GM12878 (cell line): ENCODE measurements around the gene MGST3. TPM values are rescaled to one million over a fixed set of nuclear protein-coding genes. Genes with fewer than 3 reads are reported as not detected.

Experiments used
- ATAC-seq: fragments of 200-7000 bp; cut with Tn5 transposase; 3 replicates; pipeline ENCODE4 v1.9.1; 2020; ENCODE audit warnings: mild to moderate bottlenecking, moderate library complexity
- BruUV-seq: library from RNA; stranded (reverse); fragments of 400-500 nt; replicated peaks from 2 replicates; lab custom pipeline; 2021; lab: Mats Ljungman, UMichigan
- CTCF ChIA-PET: fragments of 300-600 bp; sonication (Branson Sonifier 250); formaldehyde crosslinking; extraction: SDS; loops from one replicate; lab custom pipeline; 2021; ENCODE audit warnings: inconsistent platforms; lab: Yijun Ruan, JAX
- POLR2A ChIA-PET: fragments of 350-600 bp; formaldehyde crosslinking; extraction: SDS; loops from one replicate; lab custom pipeline; 2021; ENCODE audit warnings: inconsistent platforms; lab: Charles Lee
- RAD21 ChIA-PET: fragments of 300-600 bp; sonication (Branson Sonifier 250); formaldehyde crosslinking; loops from one replicate; lab custom pipeline; 2023; ENCODE audit warnings: antibody characterized with exemption; ENCODE audit not compliant: unreplicated experiment; lab: Charles Lee
- SMC1A ChIA-PET: fragments of 300-600 bp; sonication (Branson Sonifier 250); formaldehyde crosslinking; loops from one replicate; lab custom pipeline; 2023; ENCODE audit not compliant: unreplicated experiment, uncharacterized antibody; lab: Charles Lee
- DNase-seq: peaks from one replicate; pipeline ENCODE4 v3.0.0-alpha.2; 2011; ENCODE audit warnings: low read depth, low spot score
- FAIRE-seq: peaks from 3 replicates; lab custom pipeline; 2011; peaks lifted over from hg19 to GRCh38; lab: Jason Lieb, UNC
- H2AFZ ChIP-seq: 2 replicates; pipeline ENCODE4 v1.6.0; 2011; ENCODE audit warnings: low read depth, low read length, control low read depth; ENCODE audit not compliant: control insufficient read depth
- H3K27ac ChIP-seq: 2 replicates; pipeline ENCODE4 v1.5.1; 2011; ENCODE audit warnings: control low read depth; ENCODE audit not compliant: control insufficient read depth, insufficient read depth
- H3K27me3 ChIP-seq, 2 experiments: replicated peaks in 1 of 2; 2 replicates each; pipeline versions ENCODE4 v1.6.0 to v1.6.1; 2011; ENCODE audit warnings: low read length in 1 of 2; ENCODE audit not compliant: control insufficient read depth in 2 of 2, insufficient read depth in 2 of 2
- H3K36me3 ChIP-seq, 2 experiments: 2 replicates each; pipeline ENCODE4 v1.5.1; 2011; ENCODE audit warnings: low read length in 1 of 2; ENCODE audit not compliant: control insufficient read depth in 2 of 2, insufficient read depth in 2 of 2
- H3K4me1 ChIP-seq: 2 replicates; pipeline ENCODE4 v1.6.1; 2011; ENCODE audit warnings: mild to moderate bottlenecking, low read length, moderate library complexity, mixed read lengths; ENCODE audit not compliant: control insufficient read depth, insufficient read depth
- H3K4me2 ChIP-seq: 2 replicates; pipeline ENCODE4 v1.6.0; 2011; ENCODE audit warnings: control low read depth; ENCODE audit not compliant: control insufficient read depth, insufficient read depth
- H3K4me3 ChIP-seq: fragments of 200-600 bp; sonication (generic); 2 replicates; pipeline ENCODE4 v1.5.1; 2016
- H3K79me2 ChIP-seq: 2 replicates; pipeline ENCODE4 v1.6.0; 2011; ENCODE audit warnings: low read length; ENCODE audit not compliant: control insufficient read depth, insufficient read depth
- H3K9ac ChIP-seq: 2 replicates; pipeline ENCODE4 v1.8.0; 2011; ENCODE audit warnings: low read length, control low read depth, mixed read lengths; ENCODE audit not compliant: control insufficient read depth, insufficient read depth
- H3K9me3 ChIP-seq: replicated peaks from 3 replicates; pipeline ENCODE4 v1.5.1; 2011; ENCODE audit warnings: mild to moderate bottlenecking, low read length; ENCODE audit not compliant: control insufficient read depth, insufficient read depth
- H4K20me1 ChIP-seq: 2 replicates; pipeline ENCODE4 v1.6.0; 2011; ENCODE audit not compliant: control insufficient read depth, insufficient read depth
- ELK1 ChIP-seq: IDR thresholded peaks from 2 replicates; pipeline ENCODE4 v1.6.1; 2012; ENCODE audit warnings: low read depth, low read length, improper control_type of control experiment
- ETV6 ChIP-seq, 2 experiments: fragments of 450-650 bp in 1 of 2; IDR thresholded peaks in 1 of 2; conservative IDR thresholded peaks in 1 of 2; 2 replicates each; pipeline ENCODE4 v1.6.1; 2014; ENCODE audit warnings: antibody characterized with exemption in 1 of 2, borderline replicate concordance in 1 of 2, low read depth in 1 of 2, mild to moderate bottlenecking in 1 of 2, moderate library complexity in 1 of 2
- IKZF2 ChIP-seq, 2 experiments: fragments of 450-650 bp; IDR thresholded peaks; 2 replicates each; pipeline ENCODE4 v1.6.1; 2017; ENCODE audit warnings: mild to moderate bottlenecking in 2 of 2, moderate library complexity in 2 of 2
- MLLT1 ChIP-seq: fragments of 450-650 bp; IDR thresholded peaks from 2 replicates; pipeline ENCODE4 v1.6.1; 2016; ENCODE audit warnings: mild to moderate bottlenecking
- MTA2 ChIP-seq: fragments of 450-650 bp; IDR thresholded peaks from 2 replicates; pipeline ENCODE4 v1.6.1; 2016; ENCODE audit warnings: low read depth, mild to moderate bottlenecking, moderate library complexity
- WGBS: methylation state at CpG from one replicate; pipeline ENCODE4 v1.1.6; 2016; ENCODE audit warnings: low lambda C conversion rate; ENCODE audit not compliant: insufficient replicate concordance, insufficient coverage; ENCODE audit errors: missing lambda C conversion rate; 5-methylcytosine and 5-hydroxymethylcytosine counted together
- in situ Hi-C: fragments of 300-500 bp; cut with MboI; formaldehyde crosslinking; loops from 9 replicates; pipeline ENCODE4 v1.14.3; 2018; ENCODE audit warnings: mixed read lengths
- intact Hi-C: fragments of 100-400 bp; cut with micrococcal nuclease; formaldehyde crosslinking; loops from one replicate; pipeline ENCODE4 v1.14.2; 2022; ENCODE audit not compliant: unreplicated experiment
- polyA plus RNA-seq, 11 experiments: library from polyadenylated mRNA; depleted of rRNA in 4 of 11; unstranded in 6 of 11; stranded (reverse) in 5 of 11; fragments of >200 nt; fragmentation: Nextera tagmentation in 4 of 11; fragmentation: Illumina TruSeq in 1 of 11; extraction: Ambion mirVana in 4 of 11; extraction: Trizol in 1 of 11; gene quantifications; 1 replicate in 1 of 11; 2 replicates in 10 of 11; pipeline versions ENCODE4 v1.2.1 to v1.2.3, GENCODE V29; 2011 to 2016; ENCODE audit warnings: inconsistent platforms in 2 of 11, missing spikeins in 2 of 11, low read depth in 1 of 11
- total RNA-seq, 4 experiments: library from RNA; depleted of rRNA in 3 of 4; stranded (reverse); fragments of >200 nt in 3 of 4; fragmentation: Illumina TruSeq in 1 of 4; extraction: Trizol in 1 of 4; gene quantifications; 2 replicates each; pipeline versions ENCODE4 v1.2.1 to v1.2.3, GENCODE V29; 2013 to 2021
- TF ChIP-seq, protein P1 (sequence below): IDR thresholded peaks from 2 replicates; pipeline ENCODE4 v1.6.1; 2012; ENCODE audit warnings: low read length, inconsistent platforms

MGST3 gene
- total and polyA plus RNA-seq, 10 of the 15 experiments (the other 5 are each of a cell fraction or from before 2014, with no cell fraction given) = 37.3 to 145 (median 68.8) TPM

DNA sequence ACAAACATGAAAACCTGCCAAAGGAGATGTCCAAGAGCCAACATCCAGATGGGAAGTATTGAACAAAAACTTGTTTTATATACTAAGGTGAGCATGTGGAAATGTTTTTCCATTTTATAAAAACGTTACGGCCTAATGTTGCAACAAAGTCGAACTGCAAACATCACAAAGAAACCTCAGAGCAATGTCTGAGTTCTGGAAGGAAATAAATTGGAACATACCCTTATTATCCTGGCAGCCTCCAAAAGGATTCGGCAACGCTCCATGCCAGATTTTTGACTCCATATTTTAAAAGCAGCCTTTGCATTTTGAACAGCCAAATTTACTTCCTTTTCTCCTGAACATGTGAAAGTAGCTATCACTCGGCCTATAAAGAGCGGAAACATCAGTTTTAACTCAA, 64.0 kb downstream of the MGST3 start (continued):
- no peak for TF ChIP-seq ETV6 (conservative IDR thresholded peaks at IDR 0.05 in 1 of 2, IDR thresholded peaks at IDR 0.05 in 1 of 2; ENCODE audit: borderline replicate concordance in 1 of 2, low read depth in 1 of 2)
- TF ChIP-seq, protein P1, sequence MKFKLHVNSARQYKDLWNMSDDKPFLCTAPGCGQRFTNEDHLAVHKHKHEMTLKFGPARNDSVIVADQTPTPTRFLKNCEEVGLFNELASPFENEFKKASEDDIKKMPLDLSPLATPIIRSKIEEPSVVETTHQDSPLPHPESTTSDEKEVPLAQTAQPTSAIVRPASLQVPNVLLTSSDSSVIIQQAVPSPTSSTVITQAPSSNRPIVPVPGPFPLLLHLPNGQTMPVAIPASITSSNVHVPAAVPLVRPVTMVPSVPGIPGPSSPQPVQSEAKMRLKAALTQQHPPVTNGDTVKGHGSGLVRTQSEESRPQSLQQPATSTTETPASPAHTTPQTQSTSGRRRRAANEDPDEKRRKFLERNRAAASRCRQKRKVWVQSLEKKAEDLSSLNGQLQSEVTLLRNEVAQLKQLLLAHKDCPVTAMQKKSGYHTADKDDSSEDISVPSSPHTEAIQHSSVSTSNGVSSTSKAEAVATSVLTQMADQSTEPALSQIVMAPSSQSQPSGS = no peak

- intact Hi-C loops (loop anchor here (2.0 to 5.0 kb wide), 2 partner anchors 64 to 96 kb away; partner anchors contain the start of gene MGST3), in situ Hi-C loops (no loop called here)
- H4K20me1 ChIP-seq = no peaks in the 10 kb centered on the region
- RAD21 ChIA-PET = interaction anchor here (0.6 to 2.8 kb wide), 5 partner anchors 11 to 303 kb away, joined by 3 to 24 read pairs (median 4); no protein-coding TSS in a partner anchor
- WGBS = 64% methylated on average over 2 of the region's 2 CpGs
- POLR2A ChIA-PET = interaction anchor here (0.5 to 2.7 kb wide), 3 partner anchors 10 to 98 kb away, joined by 4 to 13 read pairs (median 4); no protein-coding TSS in a partner anchor
- peaks cover 0 to 3% of the 10 kb centered on the region in 2 experiments; a peak in 1 of 4 replicates for H3K36me3 ChIP-seq
- FAIRE-seq = no peak
- H3K4me3 ChIP-seq = peak overlapping the region; percentile 73
- CTCF ChIA-PET = interaction anchor here (1.3 to 3.5 kb wide), 14 partner anchors 10 to 226 kb away, joined by 3 to 50 read pairs (median 6); partner anchors contain the start of gene MGST3
- SMC1A ChIA-PET = interaction anchor here (0.9 to 3.9 kb wide), 11 partner anchors 10 to 208 kb away, joined by 3 to 39 read pairs (median 4); partner anchors contain the start of gene TMCO1
- H2AFZ ChIP-seq = no peak overlapping the region
- peaks cover 29% of the 10 kb centered on the region for H3K79me2 ChIP-seq
- H3K9me3 ChIP-seq = peaks cover 2% of the 10 kb centered on the region; the same call in 1 of the 3 replicates
- H3K27me3 ChIP-seq = no peaks in the 10 kb centered on the region
- ATAC-seq = no peak
- peak overlapping the region; percentile 20; the same call in 1 of the 2 replicates for H3K9ac ChIP-seq
- H3K4me2 ChIP-seq = peak overlapping the region; percentile 79
- no peaks in the 10 kb centered on the region; the same call in 1 of the 2 replicates for H3K4me1 ChIP-seq
- TF ChIP-seq IKZF2 (IDR thresholded peaks at IDR 0.05) (peak in 1 of 2 experiments; percentile 42; a peak in 1 of 4 replicates), MLLT1 (no peak), MTA2 (no peak), ELK1 (no peak)
- no peak overlapping the region; the same call in 1 of the 2 replicates for H3K27ac ChIP-seq
- DNase-seq = no peak
- no TSS peak for BruUV-seq
Observed at GRCh38 chr1:165696625-165697100, 65.6 kb downstream of the MGST3 start.
